Ishikawa (cell line): Measurements from ENCODE around the gene RNPEPL1.

Experiments
- EP300 ChIP-seq: IDR thresholded peaks from 2 replicates; pipeline ENCODE4 v1.6.1; 2012; ENCODE audit warnings: borderline replicate concordance
- RAD21 ChIP-seq: IDR thresholded peaks from 2 replicates; pipeline ENCODE4 v1.6.1; 2012; ENCODE audit warnings: low read depth
- TAF1 ChIP-seq: IDR thresholded peaks from 2 replicates; pipeline ENCODE4 v1.6.1; 2012; ENCODE audit warnings: low read depth, mild to moderate bottlenecking
- ZBTB7A ChIP-seq: IDR thresholded peaks from 2 replicates; pipeline ENCODE4 v1.6.1; 2012; ENCODE audit warnings: low read depth

DNA sequence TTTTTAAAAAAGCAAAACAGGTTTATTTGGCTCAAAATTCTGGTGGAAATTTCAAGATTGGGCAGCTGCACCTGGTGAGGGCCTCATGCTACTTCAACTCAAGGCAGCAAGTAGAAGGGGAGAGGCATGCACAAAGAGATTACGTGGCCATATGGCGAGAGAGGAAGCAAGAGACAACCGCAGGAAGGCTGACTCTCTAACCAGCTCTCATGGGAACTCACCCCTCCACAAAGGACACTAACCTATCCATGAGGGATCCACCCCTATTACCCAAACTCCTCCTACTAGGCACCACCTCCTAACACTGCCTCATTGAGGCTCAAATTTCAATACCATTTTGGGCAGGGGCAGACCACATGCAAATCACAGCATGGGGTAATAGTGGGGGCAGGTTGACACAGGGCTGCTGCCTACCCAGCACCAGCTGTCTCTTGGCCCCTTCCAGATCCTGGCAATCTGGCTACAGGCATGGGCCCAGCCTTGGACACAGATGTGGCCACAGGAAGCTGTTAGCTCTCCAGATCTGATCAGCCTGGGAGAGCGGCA is 16.3 kb downstream of the RNPEPL1 start:
- TF ChIP-seq TAF1 (no peak), RAD21 (no peak), EP300 (no peak), ZBTB7A (no peak)
